Nephron progenitor cell (in vitro differentiated cells): ENCODE data around the gene TBRG4.
A peak's percentile ranks its signal among the peaks of the same experiment; 100 is the strongest.

Experiments used
- DNase-seq: peaks from one replicate; pipeline ENCODE4 v3.0.0; 2021
- H3K27ac Mint-ChIP-seq: 2 replicates; pipeline ENCODE4 v1.8.0; 2021; ENCODE audit warnings: mild to moderate bottlenecking, moderate library complexity, mixed read lengths
- H3K27me3 Mint-ChIP-seq: 2 replicates; pipeline ENCODE4 v1.8.0; 2021; ENCODE audit warnings: mild to moderate bottlenecking, low read depth, mixed read lengths; ENCODE audit not compliant: poor library complexity
- H3K36me3 Mint-ChIP-seq: 2 replicates; pipeline ENCODE4 v1.8.0; 2021; ENCODE audit warnings: low read depth, mixed read lengths
- H3K4me1 Mint-ChIP-seq: 2 replicates; pipeline ENCODE4 v1.8.0; 2021; ENCODE audit warnings: mixed read lengths
- H3K4me3 Mint-ChIP-seq: 2 replicates; pipeline ENCODE4 v1.8.0; 2021; ENCODE audit warnings: mild to moderate bottlenecking, moderate library complexity, mixed read lengths
- H3K9me3 Mint-ChIP-seq: 2 replicates; pipeline ENCODE4 v1.8.0; 2021; ENCODE audit warnings: mild to moderate bottlenecking, moderate library complexity, mixed read lengths
- CTCF ChIP-seq: fragments of 200-600 bp; sonication (generic); IDR thresholded peaks from 2 replicates; pipeline ENCODE4 v1.5.0; 2021; ENCODE audit warnings: antibody characterized with exemption

The TBRG4 gene

GRCh38 chr7:45088146-45088701 is 23.3 kb downstream of the TBRG4 start:
- H3K27ac Mint-ChIP-seq = no peak overlapping the region
- peaks cover 5% of the 10 kb centered on the region for H3K9me3 Mint-ChIP-seq
- H3K4me3 Mint-ChIP-seq = peak overlapping the region; percentile 42
- no peak for TF ChIP-seq CTCF
- DNase-seq = no peak
- H3K4me1 Mint-ChIP-seq = peaks cover 17% of the 10 kb centered on the region
- H3K36me3 Mint-ChIP-seq = no peaks in the 10 kb centered on the region
- H3K27me3 Mint-ChIP-seq = peaks cover 46% of the 10 kb centered on the region

DNA sequence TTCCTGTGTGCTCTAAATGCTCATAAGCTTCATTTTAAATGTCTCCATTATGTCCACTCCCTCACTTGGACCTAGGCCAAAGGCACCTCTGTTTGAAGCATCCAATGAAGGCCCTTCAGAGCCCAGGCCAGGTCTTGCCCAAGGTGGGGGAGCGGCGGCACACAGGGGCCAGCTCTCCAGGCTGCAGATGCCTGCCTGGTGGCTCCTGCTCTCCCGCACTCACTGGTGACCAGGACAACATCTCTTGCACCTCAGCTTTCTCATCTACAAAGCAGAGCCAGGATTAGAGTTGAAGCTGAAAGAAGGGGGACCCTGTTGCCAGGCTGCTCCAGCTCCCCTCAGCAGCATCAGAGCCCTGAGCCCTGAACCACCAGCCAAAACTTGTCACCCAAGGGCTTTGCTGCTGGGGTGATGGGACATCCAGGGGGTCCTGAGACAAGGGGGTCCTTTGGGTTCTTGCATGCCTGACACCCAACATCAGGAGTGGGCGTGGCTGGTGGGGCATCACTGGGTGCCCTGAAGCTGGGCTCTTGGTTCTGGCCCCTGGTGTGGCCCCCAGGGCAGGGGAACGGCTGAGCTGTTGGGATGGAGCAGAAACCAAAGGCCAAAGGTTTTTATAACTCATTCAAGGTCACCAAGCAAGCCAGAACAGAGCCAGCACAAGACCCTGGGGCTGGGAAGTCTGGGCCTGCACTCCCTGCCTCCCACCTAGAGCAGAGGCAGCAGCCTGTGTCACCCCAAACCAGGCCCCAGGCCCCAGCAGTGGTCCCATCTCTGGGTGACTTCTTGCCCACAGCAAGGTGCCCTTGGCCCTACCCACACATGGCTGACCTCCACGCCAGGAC is 24.0 kb downstream of the TBRG4 start:
- no peak for TF ChIP-seq CTCF
- Mint-ChIP-seq H3K27ac (no peak overlapping the region), H3K9me3 (no peaks in the 10 kb centered on the region), H3K4me1 (peaks cover 12% of the 10 kb centered on the region), H3K36me3 (no peaks in the 10 kb centered on the region), H3K27me3 (peaks cover 46% of the 10 kb centered on the region), H3K4me3 (peak overlapping the region; percentile 42)
- DNase-seq = no peak

DNA sequence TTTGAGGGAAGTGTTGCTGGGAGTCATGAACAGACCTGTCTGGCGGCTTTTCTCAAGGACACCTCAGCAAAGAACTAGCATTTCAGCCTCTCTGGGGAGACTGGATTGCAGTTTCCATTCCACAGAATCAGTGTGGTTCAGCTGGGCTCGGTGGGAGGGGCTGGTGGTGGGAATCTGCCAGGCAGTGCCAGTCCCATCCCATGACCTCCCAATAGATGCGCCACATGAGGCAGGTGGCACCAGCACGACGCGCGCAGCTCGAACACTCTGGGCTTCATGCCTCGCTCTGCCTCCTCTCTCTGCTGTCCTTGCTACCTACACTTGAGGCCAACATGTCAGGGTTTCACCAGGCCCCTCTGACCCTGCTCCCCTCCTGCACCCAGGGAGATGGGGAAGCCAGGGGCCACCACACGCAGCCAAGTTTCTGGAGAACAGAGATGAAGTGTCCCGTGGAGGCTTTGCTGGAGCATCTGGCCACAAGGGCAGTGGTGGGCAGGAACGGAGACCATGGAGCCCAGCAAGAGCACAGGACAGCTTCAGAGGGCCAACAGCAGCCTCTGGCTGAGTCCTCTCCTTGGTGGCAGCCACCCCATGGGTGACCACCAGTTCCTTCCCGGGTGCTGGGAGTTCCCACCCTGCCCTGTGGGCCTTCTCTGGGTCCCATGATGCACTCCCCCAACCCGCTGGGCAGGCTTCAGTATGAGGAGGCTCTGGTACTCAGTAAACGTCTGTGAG is 25.0 kb downstream of the TBRG4 start:
- H3K27me3 Mint-ChIP-seq = peaks cover 40% of the 10 kb centered on the region
- no peak for TF ChIP-seq CTCF
- no peak for DNase-seq
- no peaks in the 10 kb centered on the region for H3K9me3 Mint-ChIP-seq
- H3K4me1 Mint-ChIP-seq = peaks cover 7% of the 10 kb centered on the region
- no peak overlapping the region for H3K4me3 Mint-ChIP-seq
- H3K27ac Mint-ChIP-seq = no peak overlapping the region
- H3K36me3 Mint-ChIP-seq = no peaks in the 10 kb centered on the region

- Mint-ChIP-seq H3K27me3 (peaks cover 37% of the 10 kb centered on the region), H3K36me3 (no peaks in the 10 kb centered on the region)
These were observed 25.8 kb downstream of the TBRG4 start for GRCh38 chr7:45085619-45086200.

More at GRCh38 chr7:45085619-45086200, 25.8 kb downstream of the TBRG4 start:
- no peak overlapping the region for H3K27ac Mint-ChIP-seq
- no peak for TF ChIP-seq CTCF
- peaks cover 7% of the 10 kb centered on the region for H3K4me1 Mint-ChIP-seq
- DNase-seq = no peak
- H3K4me3 Mint-ChIP-seq = no peak overlapping the region
- H3K9me3 Mint-ChIP-seq = no peaks in the 10 kb centered on the region
